HG02588 (cell line): ENCODE measurements around the gene SH3PXD2B.
"Not testable (repeated sequence)": the region's sequence is repeated elsewhere in the genome, so short reads cannot be mapped to it uniquely, and the experiment has no call there.

Experiments
- ATAC-seq: cut with Tn5 transposase; IDR thresholded peaks from one replicate; pipeline ENCODE4 v1.9.1; 2021; ENCODE audit warnings: mild to moderate bottlenecking, moderate library complexity; ENCODE audit not compliant: unreplicated experiment

The SH3PXD2B gene

GRCh38 chr5:172345881-172346280, 108.4 kb downstream of the SH3PXD2B start:
- no peak for ATAC-seq

DNA sequence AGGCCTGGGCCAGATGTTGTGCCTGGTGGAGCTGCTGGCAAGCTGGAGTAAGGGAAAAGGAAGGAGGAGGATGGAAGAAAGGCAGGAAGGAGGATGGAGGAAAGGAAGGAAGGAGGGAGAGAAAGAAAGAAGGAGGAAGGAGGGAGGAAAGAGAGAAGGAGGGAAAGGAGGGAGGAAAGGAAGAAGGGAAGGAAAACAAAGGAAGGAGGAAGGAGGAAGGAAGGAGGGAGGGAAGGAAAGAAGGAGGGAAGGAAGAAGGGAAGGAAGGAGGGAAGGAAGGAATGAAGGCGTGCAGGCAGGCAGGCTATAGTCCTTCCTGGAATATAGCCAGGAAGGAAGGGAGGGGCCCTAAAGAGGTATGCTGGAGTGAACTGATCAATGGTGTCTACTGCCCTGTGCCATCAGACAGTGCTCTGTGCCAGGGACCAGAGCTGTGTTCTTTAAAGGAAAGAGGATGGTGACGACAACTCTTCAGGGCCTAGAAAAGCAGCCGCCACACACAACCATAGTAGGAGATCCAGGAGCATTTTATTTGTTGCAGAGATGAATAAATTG, 109.4 kb downstream of the SH3PXD2B start:
- no peak for ATAC-seq

- no peak for ATAC-seq
These were observed 110.6 kb downstream of the SH3PXD2B start for GRCh38 chr5:172343741-172344140.

- ATAC-seq, result no peak
These were observed 111.4 kb downstream of the SH3PXD2B start for GRCh38 chr5:172342918-172343317.

GRCh38 chr5:172339264-172340180, 114.8 kb downstream of the SH3PXD2B start:
- no peak for ATAC-seq

DNA sequence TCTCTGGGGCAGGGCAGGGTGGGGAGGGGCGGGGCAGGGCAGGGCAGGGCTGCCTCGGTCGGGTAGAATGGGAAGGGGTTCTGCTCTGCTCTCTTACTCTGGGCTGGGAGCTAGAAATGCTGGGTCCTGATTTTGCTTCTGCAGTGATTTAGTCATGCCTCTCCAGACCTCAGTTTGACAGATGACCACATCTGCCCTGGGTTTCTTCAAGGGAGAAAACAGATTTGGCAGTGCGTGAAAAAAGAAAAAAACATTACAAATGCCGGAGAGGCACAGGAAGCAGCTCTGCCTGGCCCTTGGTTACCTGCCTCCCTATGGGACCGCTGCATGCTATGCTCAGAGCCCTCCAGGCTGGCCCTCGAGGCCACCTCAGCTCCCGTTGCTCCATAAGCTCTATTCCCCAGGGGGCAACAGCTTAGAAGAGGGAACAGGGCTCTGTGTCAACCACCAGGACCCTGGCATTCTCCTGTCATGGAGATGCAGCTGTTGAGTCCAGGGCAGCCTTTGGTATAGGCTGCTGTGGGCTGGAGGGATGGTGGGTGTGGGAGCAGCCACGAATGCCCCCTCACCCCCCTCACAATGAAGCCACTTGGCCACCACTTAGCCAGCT, 117.5 kb downstream of the SH3PXD2B start:
- no peak for ATAC-seq

GRCh38 chr5:172336264-172336663, 118.1 kb downstream of the SH3PXD2B start:
- ATAC-seq, result no peak

DNA sequence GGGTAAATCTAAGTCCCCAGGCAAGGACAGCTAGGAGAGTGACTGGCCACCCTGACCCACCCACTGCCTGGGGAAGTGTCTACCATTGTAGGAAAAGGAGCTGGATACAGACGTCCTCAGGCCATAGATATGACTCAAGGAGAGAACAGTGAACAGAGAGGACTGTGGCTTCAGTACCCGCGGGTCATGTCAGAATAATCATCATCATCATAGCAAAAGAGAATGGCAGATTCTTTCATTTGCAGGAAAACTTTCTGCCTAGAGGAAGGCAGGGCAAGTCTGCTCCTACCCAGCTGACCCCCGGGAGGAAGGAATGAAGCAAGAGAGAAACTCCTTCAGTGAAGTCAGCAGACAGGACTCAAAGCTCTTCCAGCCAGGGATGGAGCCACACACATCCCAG, 118.6 kb downstream of the SH3PXD2B start:
- no peak for ATAC-seq

DNA sequence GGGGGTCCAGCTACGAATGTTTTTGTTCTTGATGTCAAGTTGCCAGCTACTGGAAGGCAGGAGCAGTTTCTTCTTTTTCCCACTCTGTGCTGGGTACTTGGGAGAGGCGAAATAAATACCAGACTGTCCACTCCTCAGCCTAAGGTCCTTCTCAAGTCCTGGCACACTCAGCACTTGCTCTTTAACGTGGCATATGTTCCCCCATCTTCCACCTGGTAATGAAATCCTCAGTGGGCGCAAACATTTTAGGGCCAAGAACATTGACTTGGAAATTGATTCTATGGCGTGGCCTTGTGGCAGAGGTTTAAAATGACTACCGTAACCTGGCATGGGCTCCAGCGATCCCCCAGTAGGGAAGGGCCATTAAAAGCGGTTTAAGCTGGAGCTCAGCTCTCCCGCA, 119.7 kb downstream of the SH3PXD2B start:
- ATAC-seq, result no peak

- ATAC-seq, result no peak
These were observed 120.1 kb downstream of the SH3PXD2B start for GRCh38 chr5:172334196-172334595.

GRCh38 chr5:172326901-172327300, 127.4 kb downstream of the SH3PXD2B start:
- ATAC-seq, result not testable (repeated sequence)

DNA sequence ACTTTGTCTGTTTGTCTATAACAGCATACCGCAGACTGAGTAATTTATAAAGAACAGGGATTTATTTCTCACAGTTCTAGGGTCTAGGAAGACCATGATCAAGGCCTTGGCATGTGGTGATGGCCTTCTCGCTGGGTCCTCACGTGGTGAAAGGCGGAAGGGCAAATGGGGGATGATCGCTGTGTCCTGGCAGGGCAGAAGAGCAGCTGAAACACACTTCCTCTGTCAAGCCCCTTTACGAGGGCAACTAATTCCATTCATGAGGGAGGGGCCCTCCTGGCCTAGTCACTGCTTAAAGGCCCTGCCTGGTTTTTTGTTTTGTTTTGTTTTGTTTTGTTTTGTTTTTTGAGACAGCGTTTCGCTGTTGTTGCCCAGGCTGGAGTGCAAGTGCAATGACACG, 128.9 kb downstream of the SH3PXD2B start:
- ATAC-seq, result no peak

GRCh38 chr5:172322028-172322965, 132.0 kb downstream of the SH3PXD2B start:
- peak; percentile 66 for ATAC-seq

DNA sequence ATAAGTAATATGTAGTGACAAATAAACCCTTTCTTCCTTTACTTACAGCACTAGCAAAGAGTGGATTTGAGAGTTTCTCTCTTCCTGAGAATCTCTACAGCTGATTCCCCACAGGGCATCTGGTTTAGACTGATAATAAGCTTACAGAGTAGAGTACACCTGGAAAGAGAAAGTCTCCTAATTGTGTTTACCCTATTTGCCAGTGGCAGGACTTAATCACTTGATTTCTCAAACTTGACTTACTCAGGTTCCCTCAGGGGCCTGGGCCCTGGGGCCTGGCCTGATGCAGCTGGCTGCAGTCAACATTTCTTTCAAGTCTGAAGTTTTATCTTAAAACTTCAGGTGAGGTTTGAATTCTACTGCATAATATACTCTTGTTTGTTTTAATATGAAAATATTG, 132.7 kb downstream of the SH3PXD2B start:
- no peak for ATAC-seq

DNA sequence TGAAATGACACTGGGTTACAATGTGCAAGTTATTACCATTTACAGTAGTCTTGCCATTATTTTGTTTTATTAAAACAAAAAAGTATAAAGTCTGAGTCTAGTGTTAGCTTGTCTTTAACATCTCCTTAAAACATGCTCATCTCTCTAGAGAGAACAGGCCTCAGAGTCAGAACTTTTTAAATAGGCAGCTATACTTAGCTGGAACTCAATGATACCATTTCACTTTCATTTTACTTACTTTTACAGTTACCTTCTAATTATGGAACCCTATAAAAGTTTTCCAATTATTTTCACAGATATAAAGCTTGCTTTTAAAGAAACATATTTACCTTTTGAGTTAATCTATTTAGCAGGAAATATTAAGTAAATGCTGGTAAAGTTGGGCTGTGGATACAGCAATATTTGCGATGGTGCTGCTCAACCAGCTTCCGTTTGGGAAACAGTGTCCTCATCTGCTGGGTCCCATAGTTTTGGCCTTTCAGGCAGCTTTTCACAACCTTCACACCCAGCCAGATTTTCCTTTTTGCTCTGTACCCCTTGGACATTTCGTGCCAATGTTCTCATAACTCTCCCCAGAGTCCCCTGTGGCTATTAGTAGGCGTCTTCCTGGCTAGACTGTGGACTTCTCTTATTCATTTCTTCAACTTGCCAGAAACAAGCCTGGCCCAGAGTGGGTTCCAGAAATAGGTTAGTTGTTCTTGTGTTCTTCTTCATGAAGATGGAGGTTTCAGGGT, 134.4 kb downstream of the SH3PXD2B start:
- ATAC-seq, result no peak

GRCh38 chr5:172315587-172316493, 138.5 kb downstream of the SH3PXD2B start:
- ATAC-seq, result no peak

GRCh38 chr5:172313915-172314314, 140.4 kb downstream of the SH3PXD2B start:
- ATAC-seq, result no peak

- ATAC-seq, result no peak
These were observed 142.0 kb downstream of the SH3PXD2B start for GRCh38 chr5:172312286-172312685.

DNA sequence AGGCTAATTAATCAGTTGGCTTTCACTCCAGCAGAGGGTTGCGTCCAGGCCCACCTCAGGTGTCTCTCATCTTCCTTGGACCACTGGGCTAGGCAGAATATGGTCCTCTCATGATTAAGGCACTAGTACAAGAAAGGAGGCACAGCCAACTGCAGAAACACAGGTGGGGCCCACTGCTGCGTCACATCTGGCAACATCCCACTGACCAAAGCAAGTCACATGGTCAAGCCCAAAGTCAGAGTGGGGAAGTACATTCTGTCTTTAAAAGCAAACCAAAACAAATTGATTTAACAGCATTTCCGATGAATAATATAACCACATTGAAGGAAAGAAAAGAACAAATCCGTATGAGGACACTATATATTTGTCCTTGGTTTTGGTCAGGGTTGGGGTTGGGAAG, 142.7 kb downstream of the SH3PXD2B start:
- ATAC-seq, result no peak
